AG10803 (cell line): ENCODE results near the gene SPNS1.

ENCODE experiments used
- DNase-seq: peaks from one replicate; pipeline ENCODE4 v3.0.0; 2010; ENCODE audit warnings: low read depth
- H3K4me3 ChIP-seq: 2 replicates; pipeline ENCODE4 v1.5.1; 2011; ENCODE audit warnings: mild to moderate bottlenecking, low read length, control low read depth
- CTCF ChIP-seq: conservative IDR thresholded peaks from 2 replicates; pipeline ENCODE4 v1.5.1; 2011; ENCODE audit warnings: mild to moderate bottlenecking, low read length, control low read depth, inconsistent platforms

SPNS1 gene

DNA sequence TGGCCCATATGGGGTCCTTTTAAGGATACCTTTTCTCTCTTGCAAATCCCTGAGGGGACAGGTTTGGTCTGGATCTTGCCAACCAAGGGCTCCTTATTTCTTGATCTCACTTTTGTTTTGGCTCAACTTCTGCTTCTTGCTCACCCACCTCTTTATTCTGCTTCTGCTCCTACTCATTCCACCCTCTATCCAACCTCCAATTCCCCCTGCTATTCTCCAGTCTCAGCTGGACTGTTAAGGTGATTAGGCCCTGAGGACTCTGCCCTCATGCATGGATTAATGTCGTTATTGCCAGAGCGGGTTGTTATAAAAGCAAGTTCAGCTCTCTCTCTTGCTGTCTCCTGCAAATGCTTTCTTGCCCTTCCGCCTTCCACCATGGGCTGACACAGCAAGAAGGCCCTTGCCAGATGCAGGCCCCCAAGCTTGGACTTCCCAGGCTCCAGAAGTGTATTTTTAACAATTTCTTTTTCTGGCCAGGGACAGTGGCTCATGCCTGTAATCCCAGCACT lies 40.0 kb downstream of the SPNS1 start:
- DNase-seq: no peak
- H3K4me3 ChIP-seq: no peak overlapping the region
- TF ChIP-seq CTCF: no peak

DNA sequence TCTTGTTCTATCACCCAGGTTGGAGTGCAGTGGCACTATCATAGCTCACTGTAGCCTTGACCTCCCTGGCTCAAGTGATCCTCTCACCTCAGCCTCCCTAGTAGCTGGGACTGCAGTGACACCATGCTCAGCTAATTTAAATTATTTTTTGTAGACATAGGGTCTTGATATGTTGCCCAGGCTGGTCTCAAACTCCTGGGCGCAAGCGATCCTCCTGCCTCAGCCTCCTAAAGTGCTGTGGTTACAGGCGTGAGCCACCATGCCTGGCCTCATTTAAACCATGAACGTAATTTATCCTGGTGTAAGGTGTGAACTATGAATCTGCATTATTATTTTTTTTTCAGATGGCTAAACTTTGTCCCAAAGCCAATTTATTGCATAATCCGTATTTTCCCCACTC lies 47.6 kb downstream of the SPNS1 start:
- no peak overlapping the region for H3K4me3 ChIP-seq
- no peak for TF ChIP-seq CTCF
- no peak for DNase-seq

GRCh38 chr16:29023279-29024277 lies 49.0 kb downstream of the SPNS1 start:
- TF ChIP-seq CTCF: no peak
- no peak overlapping the region for H3K4me3 ChIP-seq
- DNase-seq: no peak

GRCh38 chr16:29024278-29024677 lies 49.7 kb downstream of the SPNS1 start:
- DNase-seq: no peak
- TF ChIP-seq CTCF: no peak
- no peak overlapping the region for H3K4me3 ChIP-seq

DNA sequence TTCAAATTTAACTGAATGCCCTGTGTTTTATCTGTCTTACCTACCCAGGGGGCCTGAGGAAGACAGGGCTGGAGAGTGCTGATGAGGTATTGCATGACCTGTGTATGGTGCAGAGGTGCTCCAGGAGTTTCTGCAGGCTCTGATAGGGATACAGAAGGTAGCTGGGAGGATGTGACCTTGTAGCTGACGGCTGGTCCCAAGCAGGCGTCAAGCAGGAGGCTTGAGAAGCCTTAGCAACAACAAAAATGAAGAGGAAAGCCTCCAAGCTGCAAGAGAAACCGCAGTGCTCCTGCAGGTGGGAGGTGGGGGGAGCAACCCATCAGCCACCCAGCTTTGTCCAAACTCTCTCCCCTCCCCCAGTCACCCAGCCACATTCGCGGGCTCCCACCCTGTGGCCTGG lies 50.6 kb downstream of the SPNS1 start:
- DNase-seq: no peak
- no peak for TF ChIP-seq CTCF
- no peak overlapping the region for H3K4me3 ChIP-seq

DNA sequence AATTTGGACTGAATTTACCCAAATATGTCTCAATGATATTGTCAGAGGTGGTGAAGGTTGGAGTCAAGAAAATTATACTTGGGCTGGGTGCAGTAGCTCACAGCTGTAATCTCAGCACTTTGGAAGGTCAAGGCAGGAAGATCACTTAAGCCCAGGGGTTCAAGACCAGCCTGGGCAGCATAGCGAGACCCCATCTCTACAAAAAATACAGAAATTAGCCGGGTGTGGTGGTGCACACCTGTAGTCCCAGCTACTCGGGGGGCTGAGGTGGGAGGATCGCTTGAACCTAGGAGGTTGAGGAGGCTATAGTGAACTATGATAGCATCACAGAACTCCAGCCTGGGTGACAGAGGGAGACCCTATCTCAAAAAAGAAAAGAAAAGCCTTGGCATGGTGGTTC lies 51.2 kb downstream of the SPNS1 start:
- no peak for DNase-seq
- no peak for TF ChIP-seq CTCF
- H3K4me3 ChIP-seq: no peak overlapping the region

DNA sequence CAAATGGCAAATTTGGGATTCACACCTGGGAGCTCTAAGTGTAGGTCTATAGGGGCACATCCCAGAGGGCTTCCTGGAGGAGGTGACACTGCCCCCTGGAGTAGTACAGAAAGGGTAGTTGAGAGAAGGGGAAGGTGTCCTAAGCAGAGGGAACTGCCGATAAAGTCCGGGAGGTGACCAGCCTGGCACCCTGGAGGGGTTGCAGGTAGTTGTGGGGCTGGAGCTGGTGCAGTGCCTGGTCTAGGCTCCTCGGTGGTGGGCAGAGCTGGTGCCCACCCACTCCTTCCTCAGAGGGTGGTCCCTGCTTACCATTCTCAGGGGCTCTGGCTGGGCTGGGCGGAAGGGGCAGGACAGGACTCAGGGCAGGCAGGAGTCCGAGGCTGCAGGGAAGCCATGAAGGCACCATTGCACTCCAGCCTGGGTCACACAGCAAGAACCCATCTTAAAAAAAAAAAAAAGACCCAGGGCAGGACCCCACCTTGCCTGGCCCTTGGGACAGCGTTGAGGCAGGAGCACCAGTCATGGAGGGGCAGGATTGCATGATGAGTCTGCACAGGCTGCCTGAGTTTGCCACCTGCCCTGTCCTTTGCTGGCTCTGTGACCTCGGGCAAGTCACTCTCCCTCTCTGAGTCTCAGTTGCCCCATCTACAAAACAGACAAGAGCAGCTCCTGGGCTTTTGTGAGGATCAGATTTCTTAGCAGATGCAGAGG lies 54.0 kb downstream of the SPNS1 start:
- DNase-seq: no peak
- TF ChIP-seq CTCF: no peak
- no peak overlapping the region for H3K4me3 ChIP-seq
